HG03064 (cell line): ENCODE data around the gene RPS15A.
"Not testable (repeated sequence)": the region's sequence is repeated elsewhere in the genome, so short reads cannot be mapped to it uniquely, and the experiment has no call there.

ENCODE experiments used
- ATAC-seq: cut with Tn5 transposase; IDR thresholded peaks from one replicate; pipeline ENCODE4 v1.9.1; 2021; ENCODE audit warnings: low read depth; ENCODE audit not compliant: unreplicated experiment

The RPS15A gene

GRCh38 chr16:18759598-18760520, 30.3 kb downstream of the RPS15A start:
- ATAC-seq: not testable (repeated sequence)

GRCh38 chr16:18757960-18758660, 32.0 kb downstream of the RPS15A start:
- not testable (repeated sequence) for ATAC-seq

GRCh38 chr16:18756639-18757038, 33.5 kb downstream of the RPS15A start:
- ATAC-seq: not testable (repeated sequence)

GRCh38 chr16:18742870-18743269, 47.3 kb downstream of the RPS15A start:
- not testable (repeated sequence) for ATAC-seq

GRCh38 chr16:18740027-18740426, 50.1 kb downstream of the RPS15A start:
- ATAC-seq: not testable (repeated sequence)

GRCh38 chr16:18738768-18739167, 51.4 kb downstream of the RPS15A start:
- not testable (repeated sequence) for ATAC-seq

- ATAC-seq: not testable (repeated sequence)
Observed at GRCh38 chr16:18734279-18734678, 55.9 kb downstream of the RPS15A start.
